SK-N-SH (cell line): ENCODE results near the gene PDZRN4.

Experiments used
- CTCF ChIP-seq: fragments of 200-600 bp; sonication (generic); IDR thresholded peaks from 2 replicates; pipeline ENCODE4 v1.6.1; 2017; ENCODE audit warnings: antibody characterized with exemption, mild to moderate bottlenecking, moderate library complexity
- EP300 ChIP-seq, 2 experiments: IDR thresholded peaks; 2 replicates each; pipeline versions ENCODE4 v1.4.0 to v1.6.1; 2012; ENCODE audit warnings: borderline replicate concordance in 1 of 2, low read depth in 1 of 2, low read length in 1 of 2
- EZH2phosphoT487 ChIP-seq: fragments of 200-600 bp; sonication (generic); IDR thresholded peaks from 2 replicates; pipeline ENCODE4 v1.6.1; 2017; ENCODE audit warnings: low read depth, mixed run types, mild to moderate bottlenecking, antibody characterized with exemption, moderate library complexity, borderline replicate concordance
- JUND ChIP-seq: IDR thresholded peaks from 2 replicates; pipeline ENCODE4 v1.4.0; 2012
- TAF1 ChIP-seq: IDR thresholded peaks from 2 replicates; pipeline ENCODE4 v1.6.1; 2012; ENCODE audit warnings: low read depth, mild to moderate bottlenecking, low read length, moderate library complexity, borderline replicate concordance

GRCh38 chr12:41302979-41303403, 114.9 kb downstream of the PDZRN4 start:
- no peak for TF ChIP-seq EP300 (IDR thresholded peaks at IDR 0.05; ENCODE audit: borderline replicate concordance in 1 of 2, low read depth in 1 of 2, low read length in 1 of 2)
- no peak for TF ChIP-seq CTCF
- TF ChIP-seq JUND = no peak
- no peak for TF ChIP-seq TAF1
- TF ChIP-seq EZH2phosphoT487 = no peak
